ENCODE results near the gene FBRSL1. TPM values are rescaled to one million over a fixed set of nuclear protein-coding genes. Genes with fewer than 3 reads are reported as not detected.

Gene FBRSL1
- total and polyA plus RNA-seq, 9 donors, result 3.2 to 69.5 (median 32.2) TPM

DNA sequence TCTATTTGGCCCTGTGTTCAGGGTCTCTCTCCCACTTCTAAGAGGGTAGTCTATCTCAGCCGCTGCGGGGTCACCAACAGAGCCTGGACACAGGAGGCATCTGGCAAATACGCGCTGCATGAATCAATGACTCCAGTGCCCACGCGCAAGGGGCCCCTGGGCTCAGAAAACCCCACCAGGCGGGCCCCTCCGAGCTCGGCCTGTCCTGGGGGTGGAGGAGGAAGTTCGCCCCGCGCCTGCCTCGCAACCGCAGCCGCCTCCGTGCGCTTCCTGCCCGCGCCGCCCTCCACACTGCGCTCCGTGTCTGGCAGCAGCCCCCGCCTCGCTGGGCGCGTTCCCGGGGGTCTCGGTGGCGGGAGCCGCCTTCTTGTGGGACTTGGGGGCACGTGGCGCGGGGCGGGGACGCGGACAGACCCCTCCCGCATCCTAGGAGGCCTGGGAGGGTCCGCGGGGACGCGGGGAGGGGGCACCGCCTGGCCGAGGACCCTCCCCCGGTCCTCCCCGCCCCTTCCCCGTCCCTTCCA, 811 bp upstream of the FBRSL1 start:
- intact Hi-C loops (cut with DNase I), result no loop called here
- H3K36me3 ChIP-seq, result no peaks in the 10 kb centered on the region
- no peaks in the 10 kb centered on the region for H3K27me3 ChIP-seq
- H3K9me3 ChIP-seq, result no peaks in the 10 kb centered on the region
- H3K4me1 ChIP-seq (ENCODE audit: insufficient read depth), result peaks cover 24% of the 10 kb centered on the region
- peak overlapping the region; percentile 54 for H3K4me3 ChIP-seq
- DNase-seq, result peak; percentile 40 to 71 (median 68)
- WGBS, 3 donors, result 2 to 10% (median 3%) methylated on average over 13 to 46 of the region's 46 CpGs
- TF ChIP-seq POLR2A (IDR thresholded peaks at IDR 0.05) (no peak), EP300 (IDR thresholded peaks at IDR 0.05) (no peak)
- TF ChIP-seq, protein P1, sequence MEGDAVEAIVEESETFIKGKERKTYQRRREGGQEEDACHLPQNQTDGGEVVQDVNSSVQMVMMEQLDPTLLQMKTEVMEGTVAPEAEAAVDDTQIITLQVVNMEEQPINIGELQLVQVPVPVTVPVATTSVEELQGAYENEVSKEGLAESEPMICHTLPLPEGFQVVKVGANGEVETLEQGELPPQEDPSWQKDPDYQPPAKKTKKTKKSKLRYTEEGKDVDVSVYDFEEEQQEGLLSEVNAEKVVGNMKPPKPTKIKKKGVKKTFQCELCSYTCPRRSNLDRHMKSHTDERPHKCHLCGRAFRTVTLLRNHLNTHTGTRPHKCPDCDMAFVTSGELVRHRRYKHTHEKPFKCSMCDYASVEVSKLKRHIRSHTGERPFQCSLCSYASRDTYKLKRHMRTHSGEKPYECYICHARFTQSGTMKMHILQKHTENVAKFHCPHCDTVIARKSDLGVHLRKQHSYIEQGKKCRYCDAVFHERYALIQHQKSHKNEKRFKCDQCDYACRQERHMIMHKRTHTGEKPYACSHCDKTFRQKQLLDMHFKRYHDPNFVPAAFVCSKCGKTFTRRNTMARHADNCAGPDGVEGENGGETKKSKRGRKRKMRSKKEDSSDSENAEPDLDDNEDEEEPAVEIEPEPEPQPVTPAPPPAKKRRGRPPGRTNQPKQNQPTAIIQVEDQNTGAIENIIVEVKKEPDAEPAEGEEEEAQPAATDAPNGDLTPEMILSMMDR (IDR thresholded peaks at IDR 0.05), result no peak
- peak overlapping the region in 1 of 2 donors; percentile 71 for H3K27ac ChIP-seq

GRCh38 chr12:132490422-132491137, 629 bp downstream of the FBRSL1 start:
- Histone ChIP-seq H3K4me3 (peak overlapping the region; percentile 56), H3K27ac (no peak overlapping the region), H3K9me3 (no peaks in the 10 kb centered on the region), H3K27me3 (no peaks in the 10 kb centered on the region), H3K4me1 (ENCODE audit: insufficient read depth) (peaks cover 37% of the 10 kb centered on the region), H3K36me3 (no peaks in the 10 kb centered on the region)
- DNase-seq, result peak in 3 of 5 donors; percentile 52 to 72 (median 64)
- intact Hi-C loops (cut with DNase I), result loop anchor here in 1 of 4 donors (5.0 kb wide), 1 partner anchor 348 kb away; the partner anchor contains the start of genes DDX51 and NOC4L
- WGBS, 3 donors, result 0 to 1% (median 1%) methylated on average over 27 to 109 of the region's 110 CpGs
- TF ChIP-seq EP300 (IDR thresholded peaks at IDR 0.05) (no peak), POLR2A (IDR thresholded peaks at IDR 0.05) (no peak)
- TF ChIP-seq, protein P1 (IDR thresholded peaks at IDR 0.05), result no peak

DNA sequence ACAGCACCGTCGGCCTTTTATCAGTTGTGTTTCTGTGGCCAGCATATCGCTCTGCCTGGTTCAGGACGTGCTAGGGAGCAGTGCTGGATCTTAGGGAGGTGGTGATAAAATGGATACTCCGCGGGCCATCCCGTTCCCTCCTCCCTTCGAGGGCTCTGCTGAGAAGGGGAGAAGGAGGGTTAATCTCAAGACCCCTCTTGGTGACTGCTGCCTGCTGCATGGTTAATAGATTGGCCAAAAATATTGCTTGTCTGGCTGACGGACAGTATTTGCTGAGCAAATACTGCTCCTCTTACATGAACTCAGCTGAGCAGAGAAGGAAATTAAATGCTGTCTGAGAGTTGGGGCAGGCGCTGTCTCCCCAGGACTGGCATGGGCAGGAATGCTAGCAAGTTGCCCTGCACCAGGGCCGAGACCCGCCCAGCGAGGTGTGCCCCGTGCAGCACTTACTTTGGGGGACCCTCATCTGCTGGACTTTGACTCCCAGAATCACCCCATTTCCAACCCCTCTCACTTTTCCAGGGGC, 1.2 kb downstream of the FBRSL1 start:
- no peaks in the 10 kb centered on the region for H3K27me3 ChIP-seq
- intact Hi-C loops (cut with DNase I), result loop anchor here in 1 of 4 donors (5.0 kb wide), 1 partner anchor 349 kb away; the partner anchor contains the start of genes DDX51 and NOC4L
- 18 to 25% (median 19%) methylated on average over 14 of the region's 14 CpGs for WGBS, 3 donors
- H3K4me3 ChIP-seq, result peak overlapping the region; percentile 56
- peak in 1 of 5 donors; percentile 17 for DNase-seq
- H3K36me3 ChIP-seq, result no peaks in the 10 kb centered on the region
- no peak for TF ChIP-seq EP300 (IDR thresholded peaks at IDR 0.05)
- TF ChIP-seq, protein P1 (IDR thresholded peaks at IDR 0.05), result no peak
- no peak for TF ChIP-seq POLR2A (IDR thresholded peaks at IDR 0.05)
- peaks cover 40% of the 10 kb centered on the region for H3K4me1 ChIP-seq (ENCODE audit: insufficient read depth)
- H3K27ac ChIP-seq, result no peak overlapping the region
- no peaks in the 10 kb centered on the region for H3K9me3 ChIP-seq

DNA sequence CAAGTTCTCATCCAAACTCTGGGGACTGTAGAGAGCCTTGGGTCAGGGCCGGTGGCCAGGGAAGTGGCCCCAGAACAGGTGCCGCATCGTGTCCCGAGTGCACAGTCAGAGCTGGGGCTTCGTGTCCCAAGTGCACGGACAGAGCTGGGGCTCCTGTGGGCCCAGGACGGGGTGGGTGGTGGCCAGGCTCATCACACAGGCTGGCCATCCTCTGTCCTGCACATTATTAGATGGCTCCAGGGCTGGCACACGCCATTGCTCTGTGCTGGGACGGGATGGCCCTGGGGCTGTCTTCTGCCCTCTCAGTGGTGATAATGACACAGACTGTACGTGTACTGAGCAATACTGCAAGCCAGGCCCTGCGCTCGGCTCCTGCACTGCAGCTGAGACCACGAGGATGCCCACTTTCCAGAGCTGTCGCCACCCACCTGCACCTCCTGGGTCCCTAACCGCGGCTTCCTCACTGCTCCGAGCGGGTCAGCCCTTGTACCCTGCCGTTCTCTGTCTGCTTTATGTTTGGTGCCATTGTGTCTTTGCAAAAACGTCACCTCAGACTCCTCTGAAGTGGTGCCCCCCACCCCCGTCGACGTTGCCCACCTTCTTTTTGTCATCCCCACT, 1.9 kb downstream of the FBRSL1 start:
- DNase-seq, result peak in 2 of 5 donors; percentile 26 to 27
- peaks cover 40% of the 10 kb centered on the region for H3K4me1 ChIP-seq (ENCODE audit: insufficient read depth)
- H3K27ac ChIP-seq, result no peak overlapping the region
- 65 to 67% (median 66%) methylated on average over 23 of the region's 23 CpGs for WGBS, 3 donors
- H3K9me3 ChIP-seq, result no peaks in the 10 kb centered on the region
- H3K4me3 ChIP-seq, result peak overlapping the region; percentile 56
- TF ChIP-seq POLR2A (IDR thresholded peaks at IDR 0.05) (no peak), EP300 (IDR thresholded peaks at IDR 0.05) (no peak)
- TF ChIP-seq, protein P1 (IDR thresholded peaks at IDR 0.05), result no peak
- H3K36me3 ChIP-seq, result no peaks in the 10 kb centered on the region
- H3K27me3 ChIP-seq, result no peaks in the 10 kb centered on the region
- intact Hi-C loops (cut with DNase I), result loop anchor here in 1 of 4 donors (5.0 kb wide), 1 partner anchor 350 kb away; the partner anchor contains the start of genes DDX51 and NOC4L

All from ovary (tissue), 9 donors.